ENCODE data around the gene CFAP97. TPM values are rescaled to one million over a fixed set of nuclear protein-coding genes. Genes with fewer than 3 reads are reported as not detected.
"Not testable (repeated sequence)": the region's sequence is repeated elsewhere in the genome, so short reads cannot be mapped to it uniquely, and the experiment has no call there.

CFAP97 gene
- polyA plus RNA-seq, 1 experiment, result 51.1 TPM

GRCh38 chr4:185124006-185124405, 79.8 kb downstream of the CFAP97 start:
- Histone ChIP-seq H3K27ac (ENCODE audit: low read depth, low read length) (no peak overlapping the region), H3K27me3 (ENCODE audit: control insufficient read depth, insufficient read depth, low read length) (peaks cover 9% of the 10 kb centered on the region), H3K9me3 (ENCODE audit: control insufficient read depth, insufficient read depth, low read length) (no peaks in the 10 kb centered on the region; the same call in 1 of the 2 replicates), H3K4me3 (ENCODE audit: low read depth, low read length) (no peak overlapping the region)
- ChIA-PET POLR2A (no interaction called here), CTCF (interaction anchor here (2.7 to 3.1 kb wide), 2 partner anchors 11 to 28 kb away, joined by 11 read pairs; no protein-coding TSS in a partner anchor)
- no peak for DNase-seq (ENCODE audit: low read depth, low spot score)
- TF ChIP-seq, protein P1, sequence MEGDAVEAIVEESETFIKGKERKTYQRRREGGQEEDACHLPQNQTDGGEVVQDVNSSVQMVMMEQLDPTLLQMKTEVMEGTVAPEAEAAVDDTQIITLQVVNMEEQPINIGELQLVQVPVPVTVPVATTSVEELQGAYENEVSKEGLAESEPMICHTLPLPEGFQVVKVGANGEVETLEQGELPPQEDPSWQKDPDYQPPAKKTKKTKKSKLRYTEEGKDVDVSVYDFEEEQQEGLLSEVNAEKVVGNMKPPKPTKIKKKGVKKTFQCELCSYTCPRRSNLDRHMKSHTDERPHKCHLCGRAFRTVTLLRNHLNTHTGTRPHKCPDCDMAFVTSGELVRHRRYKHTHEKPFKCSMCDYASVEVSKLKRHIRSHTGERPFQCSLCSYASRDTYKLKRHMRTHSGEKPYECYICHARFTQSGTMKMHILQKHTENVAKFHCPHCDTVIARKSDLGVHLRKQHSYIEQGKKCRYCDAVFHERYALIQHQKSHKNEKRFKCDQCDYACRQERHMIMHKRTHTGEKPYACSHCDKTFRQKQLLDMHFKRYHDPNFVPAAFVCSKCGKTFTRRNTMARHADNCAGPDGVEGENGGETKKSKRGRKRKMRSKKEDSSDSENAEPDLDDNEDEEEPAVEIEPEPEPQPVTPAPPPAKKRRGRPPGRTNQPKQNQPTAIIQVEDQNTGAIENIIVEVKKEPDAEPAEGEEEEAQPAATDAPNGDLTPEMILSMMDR (IDR thresholded peaks at IDR 0.05; ENCODE audit: low read depth, low read length), result no peak

DNA sequence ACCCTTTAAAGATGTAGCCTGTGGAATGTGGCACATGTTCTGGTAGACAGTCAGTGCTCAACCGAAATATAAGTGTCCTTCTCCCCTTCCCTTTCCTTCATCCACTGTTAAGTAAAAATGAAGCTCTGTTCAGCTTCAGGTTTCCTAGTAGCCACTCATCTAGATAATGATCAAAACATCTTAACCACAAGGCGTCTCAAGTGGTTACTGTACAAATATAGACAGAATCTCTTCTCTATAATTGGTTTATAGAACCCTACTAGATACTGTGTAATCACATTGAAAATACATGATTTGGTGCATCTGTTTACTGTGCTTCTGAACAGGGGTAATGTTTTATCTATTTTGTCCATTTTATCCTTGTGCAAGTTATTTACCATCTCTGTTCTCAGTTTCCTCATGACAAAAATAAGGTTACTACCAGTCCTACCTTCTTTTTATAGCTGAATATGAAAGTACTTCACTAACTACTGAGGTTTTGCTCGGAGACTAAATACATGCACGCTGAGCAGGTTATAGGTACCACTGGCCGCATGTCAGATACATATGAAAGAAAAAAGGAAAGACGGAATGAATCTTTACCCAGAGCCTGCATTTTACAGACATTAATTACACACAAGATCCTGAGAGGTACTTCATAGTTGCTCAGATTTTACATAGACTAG, 81.0 kb downstream of the CFAP97 start:
- H3K27ac ChIP-seq (ENCODE audit: low read depth, low read length), result no peak overlapping the region
- ChIA-PET CTCF (interaction anchor here (1.0 to 3.1 kb wide), 3 partner anchors 12 to 117 kb away, joined by 3 to 11 read pairs (median 11); no protein-coding TSS in a partner anchor), POLR2A (no interaction called here)
- H3K9me3 ChIP-seq (ENCODE audit: control insufficient read depth, insufficient read depth, low read length), result no peaks in the 10 kb centered on the region
- no peak for DNase-seq (ENCODE audit: low read depth, low spot score)
- H3K27me3 ChIP-seq (ENCODE audit: control insufficient read depth, insufficient read depth, low read length), result peaks cover 5% of the 10 kb centered on the region
- TF ChIP-seq, protein P1 (IDR thresholded peaks at IDR 0.05; ENCODE audit: low read depth, low read length), result no peak
- H3K4me3 ChIP-seq (ENCODE audit: low read depth, low read length), result no peak overlapping the region

DNA sequence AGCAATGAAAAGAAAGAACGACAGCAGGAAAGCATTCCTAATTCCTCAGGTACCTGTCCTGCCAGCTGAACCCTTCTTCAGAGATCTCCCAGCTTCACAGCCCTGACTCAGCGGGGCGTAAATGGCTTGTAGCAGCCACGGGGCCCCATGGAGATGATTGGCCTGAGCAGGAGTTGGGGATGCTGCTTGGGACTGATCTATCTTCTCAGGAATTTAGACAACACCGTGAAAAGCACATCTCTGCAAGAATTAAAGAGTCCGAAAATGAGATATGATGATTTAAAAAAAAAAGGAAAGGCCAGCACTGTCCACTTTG, 83.2 kb downstream of the CFAP97 start:
- CTCF ChIA-PET, result interaction anchor here (2.5 kb wide), 1 partner anchor 14 kb away, joined by 7 read pairs; no protein-coding TSS in a partner anchor
- TF ChIP-seq, protein P1 (IDR thresholded peaks at IDR 0.05; ENCODE audit: low read depth, low read length), result no peak
- POLR2A ChIA-PET, result no interaction called here
- no peak overlapping the region for H3K27ac ChIP-seq (ENCODE audit: low read depth, low read length)
- no peak for DNase-seq (ENCODE audit: low read depth, low spot score)
- peaks cover 5% of the 10 kb centered on the region for H3K27me3 ChIP-seq (ENCODE audit: control insufficient read depth, insufficient read depth, low read length)
- H3K9me3 ChIP-seq (ENCODE audit: control insufficient read depth, insufficient read depth, low read length), result no peaks in the 10 kb centered on the region
- no peak overlapping the region for H3K4me3 ChIP-seq (ENCODE audit: low read depth, low read length)

DNA sequence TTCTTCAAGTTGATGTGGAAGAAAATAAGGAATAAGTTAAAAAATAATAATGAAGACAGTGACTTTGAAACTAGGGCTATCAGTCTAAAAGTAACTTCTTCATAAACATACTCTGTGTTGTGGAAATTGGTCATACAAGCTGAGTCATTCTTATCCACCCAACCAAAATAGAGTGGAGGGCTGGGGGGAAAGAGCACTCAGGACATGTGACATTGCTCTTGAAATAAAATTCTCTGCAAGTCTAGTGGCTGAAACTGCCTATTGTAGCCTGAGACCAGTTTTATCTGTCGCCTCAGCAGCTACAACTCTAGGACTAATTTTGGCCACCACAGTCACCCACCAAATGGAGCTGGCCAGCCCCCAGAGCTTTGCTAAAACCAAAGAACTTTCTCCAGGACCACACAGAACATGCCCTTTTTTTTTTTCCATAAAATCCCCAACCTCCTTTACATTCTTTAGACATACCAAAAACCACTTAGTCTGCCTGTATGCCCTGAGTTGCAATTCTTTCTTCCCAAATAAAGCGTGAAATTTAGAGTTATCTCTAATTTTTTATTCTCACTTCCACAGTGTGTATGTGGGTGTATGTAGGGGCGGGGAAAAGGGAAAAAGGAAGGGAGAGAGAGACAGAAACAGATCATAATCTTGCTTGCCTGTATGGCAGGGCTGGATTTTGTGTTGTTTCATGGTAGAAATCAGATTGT, 83.7 kb downstream of the CFAP97 start:
- CTCF ChIA-PET, result interaction anchor here (2.5 kb wide), 1 partner anchor 15 kb away, joined by 7 read pairs; no protein-coding TSS in a partner anchor
- POLR2A ChIA-PET, result no interaction called here
- no peaks in the 10 kb centered on the region for H3K9me3 ChIP-seq (ENCODE audit: control insufficient read depth, insufficient read depth, low read length)

GRCh38 chr4:185119467-185119866, 84.3 kb downstream of the CFAP97 start:
- H3K9me3 ChIP-seq (ENCODE audit: control insufficient read depth, insufficient read depth, low read length); H3K27ac ChIP-seq (ENCODE audit: low read depth, low read length); H3K4me3 ChIP-seq (ENCODE audit: low read depth, low read length); H3K27me3 ChIP-seq (ENCODE audit: control insufficient read depth, insufficient read depth, low read length); DNase-seq (ENCODE audit: low read depth, low spot score); POLR2A ChIA-PET: not testable (repeated sequence)
- CTCF ChIA-PET, result interaction anchor here (2.5 kb wide), 1 partner anchor 15 kb away, joined by 7 read pairs; no protein-coding TSS in a partner anchor

More for the DNA sequence above, 83.7 kb downstream of the CFAP97 start:
- peaks cover 3% of the 10 kb centered on the region for H3K27me3 ChIP-seq (ENCODE audit: control insufficient read depth, insufficient read depth, low read length)
- TF ChIP-seq, protein P1 (IDR thresholded peaks at IDR 0.05; ENCODE audit: low read depth, low read length), result no peak
- DNase-seq (ENCODE audit: low read depth, low spot score), result no peak
- no peak overlapping the region for H3K27ac ChIP-seq (ENCODE audit: low read depth, low read length)
- H3K4me3 ChIP-seq (ENCODE audit: low read depth, low read length), result no peak overlapping the region

Data from AG04450 (cell line).